Measurements from ENCODE around the gene METTL18.
"Not testable (repeated sequence)": the region's sequence is repeated elsewhere in the genome, so short reads cannot be mapped to it uniquely, and the experiment has no call there.

METTL18 gene

DNA sequence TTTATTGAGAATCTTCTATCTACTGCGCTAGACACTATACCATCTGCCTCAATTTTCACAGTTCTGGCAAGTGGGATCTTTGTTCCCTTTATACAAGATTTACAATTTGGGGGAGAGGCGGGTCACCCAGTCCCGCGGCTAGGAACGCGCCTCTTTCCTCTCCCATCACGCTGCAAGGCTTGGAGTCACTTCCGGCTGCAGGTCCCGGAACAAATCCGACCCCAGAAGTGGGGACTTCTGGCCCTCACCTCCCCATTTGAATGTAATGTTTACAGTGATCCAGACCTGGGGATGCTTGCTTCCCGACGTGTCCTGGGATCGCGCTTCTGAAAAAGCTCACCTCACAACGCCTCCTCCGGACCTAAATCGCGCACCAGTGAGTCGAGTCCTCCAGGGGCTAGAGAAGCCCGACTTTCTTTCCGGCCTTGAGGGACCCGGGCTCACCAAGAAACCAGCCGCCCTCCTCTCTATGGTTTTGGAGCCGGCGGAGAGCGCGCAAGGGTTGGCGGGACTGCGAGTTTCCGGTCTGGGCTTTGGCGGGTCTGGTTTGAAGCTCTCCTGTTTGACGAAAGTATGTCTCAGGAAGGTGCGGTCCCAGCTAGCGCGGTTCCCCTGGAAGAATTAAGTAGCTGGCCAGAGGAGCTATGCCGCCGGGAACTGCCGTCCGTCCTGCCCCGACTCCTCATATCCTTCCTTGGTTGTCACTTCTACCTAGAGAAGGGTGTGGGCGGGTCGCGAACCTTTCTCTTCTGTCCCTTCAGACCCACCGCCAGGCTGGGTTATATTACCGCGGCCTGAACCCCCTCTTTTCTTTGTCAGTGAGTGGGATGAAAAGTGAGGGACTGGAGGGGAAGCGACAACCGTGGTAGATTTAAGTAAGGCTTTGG lies at the start of gene METTL18:
TSS of gene METTL18 (minus strand) at position 378 of the 887 bp plus-strand sequence. CDS start 1,212 bp downstream, outside the sequence.
- DNase-seq: peak; percentile 84

DNA sequence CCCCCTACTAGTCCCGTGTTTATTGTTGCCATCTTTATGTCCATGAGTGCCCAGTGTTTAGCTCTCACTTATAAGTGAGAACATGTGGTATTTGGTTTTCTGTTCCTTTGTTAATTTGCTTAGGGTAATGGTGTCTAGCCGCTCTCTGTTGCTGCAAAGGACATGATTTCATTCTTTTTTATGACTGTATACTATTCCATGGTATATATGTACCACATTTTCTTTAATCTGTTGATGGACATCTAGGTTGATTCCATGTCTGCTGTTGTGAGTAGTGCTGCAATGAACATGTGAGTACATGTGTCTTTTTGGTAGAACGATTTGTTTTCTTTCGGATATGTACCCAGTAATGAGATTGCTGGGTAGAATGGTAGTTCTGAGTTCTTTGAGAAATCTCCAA lies 44.2 kb upstream of the METTL18 start:
- no peak for DNase-seq

GRCh38 chr1:169836198-169836597 lies 41.5 kb upstream of the METTL18 start:
- no peak for DNase-seq

DNA sequence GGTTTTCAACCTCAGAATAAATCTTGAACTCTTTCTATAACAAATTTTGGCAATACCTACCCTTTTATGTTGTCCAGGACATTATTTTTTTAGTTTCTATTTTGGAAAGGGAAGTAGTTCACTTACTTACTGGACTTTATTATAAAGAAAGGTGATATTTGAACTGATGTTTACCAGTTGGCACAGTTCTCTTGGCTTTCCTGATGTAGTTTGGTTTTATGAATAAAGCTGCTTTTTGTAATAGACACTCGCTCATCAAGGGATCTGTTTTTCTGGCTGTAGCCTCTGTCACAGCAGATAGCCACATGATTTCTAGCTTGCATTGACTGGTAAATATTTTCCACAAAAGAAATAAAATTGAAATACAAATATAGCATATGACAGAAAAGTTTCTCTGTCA lies 40.9 kb upstream of the METTL18 start:
- no peak for DNase-seq

GRCh38 chr1:169834869-169835268 lies 40.2 kb upstream of the METTL18 start:
- DNase-seq: no peak

DNA sequence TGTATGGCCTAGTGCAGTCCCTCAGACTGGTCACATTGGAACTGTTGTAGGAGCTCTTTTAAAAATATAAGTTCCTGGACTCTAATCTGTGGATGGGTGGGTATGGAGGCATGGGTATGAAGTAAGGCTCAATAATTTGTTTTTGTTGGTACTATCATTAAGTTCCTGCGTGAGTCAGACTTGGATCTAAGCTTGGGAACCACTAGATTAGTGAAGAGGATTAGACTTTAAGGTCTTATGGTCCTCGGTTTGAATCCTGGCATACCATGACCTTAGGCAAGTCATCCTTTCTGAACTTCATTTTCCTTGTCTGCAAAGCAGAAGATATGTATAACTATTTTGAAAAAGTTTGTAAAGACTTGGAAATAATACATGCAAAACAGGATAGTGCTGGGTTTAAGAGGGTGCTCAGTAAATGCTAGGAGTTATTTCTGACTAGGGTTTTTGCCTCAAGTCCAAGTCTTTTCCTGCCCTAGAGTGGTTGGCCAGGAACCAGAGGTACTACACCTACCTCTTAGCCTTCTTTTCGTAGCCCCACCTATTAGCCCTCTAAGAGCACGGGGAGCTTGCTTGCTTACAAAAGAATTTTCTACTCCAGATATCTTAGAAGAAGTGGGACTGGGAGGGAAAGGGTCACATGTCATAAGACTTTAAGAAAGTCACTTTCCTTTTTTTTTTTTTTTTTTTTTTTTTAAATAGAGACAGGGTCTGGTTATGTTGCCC lies 38.6 kb upstream of the METTL18 start:
- no peak for DNase-seq

- no peak for DNase-seq
Observed at GRCh38 chr1:169829671-169830070, 35.0 kb upstream of the METTL18 start.

- DNase-seq: no peak
Observed at GRCh38 chr1:169824153-169824552, 29.4 kb upstream of the METTL18 start.

DNA sequence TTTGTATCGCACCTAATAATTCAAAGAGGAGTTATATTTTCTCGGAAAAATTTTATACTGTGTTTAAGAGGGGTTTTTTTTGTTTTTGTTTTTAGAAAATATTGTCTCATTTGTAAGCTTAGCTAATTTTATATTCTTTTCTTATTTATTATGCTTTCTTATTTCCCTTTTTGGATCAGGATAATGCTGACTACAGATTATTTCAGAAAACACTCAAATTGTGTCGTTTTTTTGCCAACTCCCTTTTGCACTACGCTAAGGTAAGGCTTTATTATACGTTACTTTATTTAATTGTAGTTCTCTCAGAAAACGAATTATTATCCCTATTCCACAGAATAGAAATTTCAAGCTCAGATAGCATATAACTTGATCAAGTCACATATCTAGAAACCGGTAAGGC lies 26.8 kb upstream of the METTL18 start:
- DNase-seq: no peak

- DNase-seq: no peak
Observed at GRCh38 chr1:169816617-169817016, 21.9 kb upstream of the METTL18 start.

GRCh38 chr1:169814265-169814664 lies 19.6 kb upstream of the METTL18 start:
- no peak for DNase-seq

DNA sequence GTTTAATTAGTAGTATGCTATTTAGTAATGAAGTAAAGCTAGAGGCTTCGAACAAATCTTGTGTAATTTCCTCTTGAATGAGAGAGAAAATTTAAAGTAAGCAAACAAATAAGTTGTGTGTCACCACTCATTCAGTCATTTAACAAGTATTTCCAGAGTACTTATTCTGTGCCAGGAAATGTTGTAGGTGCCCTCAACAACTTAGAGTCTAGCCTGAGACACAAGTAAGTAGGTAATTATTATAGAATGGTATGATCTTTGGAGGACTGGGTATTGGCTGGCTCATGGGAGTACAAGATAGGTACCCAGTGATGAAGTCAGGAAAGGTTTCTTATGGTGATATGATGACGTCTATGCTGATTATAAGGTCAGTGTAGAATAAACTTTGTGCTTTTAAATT lies 17.4 kb upstream of the METTL18 start:
- DNase-seq: no peak

DNA sequence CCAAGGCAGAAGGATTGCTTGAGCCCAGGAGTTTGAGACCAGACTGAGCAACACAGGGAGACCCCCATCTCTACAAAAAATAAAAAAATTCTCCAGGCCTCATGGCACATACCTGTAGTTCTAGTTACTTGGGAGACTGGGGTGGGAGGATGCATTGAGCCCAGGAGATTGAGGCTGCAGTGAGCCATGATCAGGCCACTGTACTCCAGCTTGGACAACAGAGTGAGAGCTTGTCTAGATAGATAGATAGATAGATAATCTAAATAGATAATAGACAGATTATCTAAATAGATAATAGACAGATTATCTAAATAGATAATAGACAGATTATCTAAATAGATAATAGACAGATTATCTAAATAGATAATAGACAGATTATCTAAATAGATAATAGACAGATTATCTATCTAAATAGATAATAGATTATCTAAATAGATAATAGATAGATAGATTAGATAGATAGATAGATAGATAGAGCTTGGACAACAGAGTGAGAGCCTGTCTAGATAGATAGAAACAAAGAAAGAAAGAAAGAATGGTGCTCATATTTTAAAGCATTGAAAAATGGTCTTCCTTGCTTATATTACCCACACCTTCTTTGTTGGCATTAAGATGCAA lies 16.8 kb upstream of the METTL18 start:
- DNase-seq: not testable (repeated sequence)

- no peak for DNase-seq
Observed at GRCh38 chr1:169809370-169810095, 14.8 kb upstream of the METTL18 start.

DNA sequence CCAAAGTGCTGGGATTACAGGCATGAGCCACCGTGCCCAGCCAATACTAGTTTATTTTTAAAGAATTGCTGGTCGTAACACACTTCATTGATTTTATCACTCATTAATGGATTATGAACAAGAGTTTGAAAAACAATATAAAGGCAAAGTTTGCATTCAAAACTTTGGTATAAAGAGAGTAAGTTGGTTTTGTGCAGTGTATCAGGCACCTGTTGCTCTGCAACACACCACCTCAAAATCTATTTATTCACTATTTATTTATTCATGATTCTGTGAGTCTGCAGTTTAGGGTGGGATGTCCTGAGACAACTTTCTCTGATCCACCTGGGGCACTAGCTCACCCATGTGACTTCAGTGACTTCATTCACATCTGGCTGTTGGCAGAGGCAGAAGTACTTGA lies 10.2 kb upstream of the METTL18 start:
- no peak for DNase-seq

GRCh38 chr1:169802888-169803287 lies 8.2 kb upstream of the METTL18 start:
- DNase-seq: no peak

- no peak for DNase-seq
Observed at GRCh38 chr1:169797281-169797680, 2.6 kb upstream of the METTL18 start.

DNA sequence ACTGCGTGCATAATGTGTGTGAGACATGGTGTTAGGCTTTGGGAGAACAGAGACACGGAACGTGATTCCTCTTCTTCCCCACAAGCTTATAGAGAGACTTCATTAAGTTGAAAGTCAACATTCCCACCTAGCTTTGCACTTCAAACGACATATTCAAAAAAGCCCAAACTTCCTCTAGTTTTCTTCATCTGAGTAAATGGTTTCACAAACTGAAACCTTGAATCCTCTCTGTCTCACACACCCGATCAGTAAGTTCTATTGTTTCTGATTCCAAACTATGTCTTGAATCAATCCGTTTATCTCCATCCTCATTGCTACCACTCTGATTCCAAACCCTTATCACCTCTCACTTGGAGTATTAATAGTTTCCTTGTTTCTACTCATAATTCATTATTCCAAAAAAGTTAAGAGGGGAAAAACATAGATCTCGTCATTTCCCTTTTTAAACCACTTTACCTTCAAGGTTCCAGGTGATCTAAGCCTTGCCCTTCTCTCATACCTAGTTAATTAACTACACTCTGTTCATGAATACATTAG lies 1.6 kb upstream of the METTL18 start:
- DNase-seq: no peak

- no peak for DNase-seq
Observed at GRCh38 chr1:169795687-169796086, 980 bp upstream of the METTL18 start.

DNA sequence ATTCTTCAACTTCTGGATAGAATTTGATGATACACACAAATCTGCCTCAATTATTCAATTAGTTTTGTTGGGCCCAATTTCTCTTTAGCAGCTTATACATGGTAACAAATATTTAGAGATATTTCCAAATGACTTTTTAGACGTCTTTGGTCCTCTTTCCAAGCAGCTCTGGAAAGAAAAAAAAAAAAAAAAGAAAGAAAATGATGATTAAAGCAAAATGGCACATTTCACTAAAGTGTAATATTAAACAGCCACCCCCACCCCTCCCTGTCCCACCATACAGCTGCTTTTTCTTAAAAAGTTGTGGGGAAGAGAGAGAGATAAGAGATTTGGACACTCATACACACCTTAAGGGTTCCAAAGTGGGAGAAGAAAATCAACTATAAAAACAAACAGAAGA lies 977 bp downstream of the METTL18 start:
- DNase-seq: no peak

- no peak for DNase-seq
Observed at GRCh38 chr1:169788402-169788801, 6.3 kb downstream of the METTL18 start.

GRCh38 chr1:169786974-169787373 lies 7.7 kb downstream of the METTL18 start:
- DNase-seq: no peak

- DNase-seq: no peak
Observed at GRCh38 chr1:169785267-169785666, 9.4 kb downstream of the METTL18 start.
